ENCODE measurements around the gene CYCS. TPM values are rescaled to one million over a fixed set of nuclear protein-coding genes. Genes with fewer than 3 reads are reported as not detected.

The CYCS gene
- total RNA-seq, 1 donor from 2014 or later, result 73.0 TPM

DNA sequence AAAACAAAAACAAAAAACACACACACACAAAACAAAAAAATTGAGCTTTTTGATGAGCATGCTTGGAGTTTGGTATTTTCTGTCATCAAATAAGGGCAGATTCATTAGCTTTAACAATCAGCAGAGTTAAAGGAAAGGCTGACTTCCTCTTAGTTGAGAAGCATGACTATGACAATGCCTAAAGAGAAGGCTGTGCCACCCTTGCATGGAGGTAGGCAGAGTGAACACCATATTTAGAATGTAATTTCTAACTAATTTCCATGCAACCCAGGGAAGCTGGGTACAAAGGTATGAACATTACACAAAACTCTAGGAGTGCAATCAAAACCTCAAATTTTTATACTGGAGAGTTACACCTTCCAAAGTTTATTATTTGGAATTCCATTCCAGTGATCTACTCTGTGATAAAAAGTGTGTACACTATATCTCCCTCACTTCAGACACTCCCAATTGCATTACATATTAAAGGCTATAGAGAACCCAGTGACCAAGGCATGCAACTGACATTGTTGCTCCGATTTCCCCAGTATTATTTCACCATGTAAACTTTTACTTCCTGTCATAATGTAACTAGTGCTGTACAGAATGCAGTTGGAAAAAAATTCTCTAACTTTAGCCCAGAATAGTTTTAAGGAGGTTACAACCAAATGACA, 9.4 kb upstream of the CYCS start:
- Mint-ChIP-seq H3K4me1 (peaks cover 4% of the 10 kb centered on the region), H3K4me3 (no peak overlapping the region), H3K27ac (no peak overlapping the region), H3K9me3 (no peaks in the 10 kb centered on the region), H3K36me3 (ENCODE audit: low read depth) (peaks cover 18% of the 10 kb centered on the region), H3K27me3 (no peaks in the 10 kb centered on the region)
- intact Hi-C loops (cut with micrococcal nuclease), result no loop called here
- DNase-seq, result no peak
- no peak for ATAC-seq (ENCODE audit: low read depth)
- ChIA-PET CTCF (interaction anchor here (1.0 kb wide), 1 partner anchor 40 kb away, joined by 3 read pairs; no protein-coding TSS in a partner anchor), POLR2A (interaction anchor here (0.7 kb wide), 1 partner anchor 1739 kb away, joined by 6 read pairs; no protein-coding TSS in a partner anchor)
- TF ChIP-seq, protein P1, sequence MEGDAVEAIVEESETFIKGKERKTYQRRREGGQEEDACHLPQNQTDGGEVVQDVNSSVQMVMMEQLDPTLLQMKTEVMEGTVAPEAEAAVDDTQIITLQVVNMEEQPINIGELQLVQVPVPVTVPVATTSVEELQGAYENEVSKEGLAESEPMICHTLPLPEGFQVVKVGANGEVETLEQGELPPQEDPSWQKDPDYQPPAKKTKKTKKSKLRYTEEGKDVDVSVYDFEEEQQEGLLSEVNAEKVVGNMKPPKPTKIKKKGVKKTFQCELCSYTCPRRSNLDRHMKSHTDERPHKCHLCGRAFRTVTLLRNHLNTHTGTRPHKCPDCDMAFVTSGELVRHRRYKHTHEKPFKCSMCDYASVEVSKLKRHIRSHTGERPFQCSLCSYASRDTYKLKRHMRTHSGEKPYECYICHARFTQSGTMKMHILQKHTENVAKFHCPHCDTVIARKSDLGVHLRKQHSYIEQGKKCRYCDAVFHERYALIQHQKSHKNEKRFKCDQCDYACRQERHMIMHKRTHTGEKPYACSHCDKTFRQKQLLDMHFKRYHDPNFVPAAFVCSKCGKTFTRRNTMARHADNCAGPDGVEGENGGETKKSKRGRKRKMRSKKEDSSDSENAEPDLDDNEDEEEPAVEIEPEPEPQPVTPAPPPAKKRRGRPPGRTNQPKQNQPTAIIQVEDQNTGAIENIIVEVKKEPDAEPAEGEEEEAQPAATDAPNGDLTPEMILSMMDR (IDR thresholded peaks at IDR 0.05), result no peak

DNA sequence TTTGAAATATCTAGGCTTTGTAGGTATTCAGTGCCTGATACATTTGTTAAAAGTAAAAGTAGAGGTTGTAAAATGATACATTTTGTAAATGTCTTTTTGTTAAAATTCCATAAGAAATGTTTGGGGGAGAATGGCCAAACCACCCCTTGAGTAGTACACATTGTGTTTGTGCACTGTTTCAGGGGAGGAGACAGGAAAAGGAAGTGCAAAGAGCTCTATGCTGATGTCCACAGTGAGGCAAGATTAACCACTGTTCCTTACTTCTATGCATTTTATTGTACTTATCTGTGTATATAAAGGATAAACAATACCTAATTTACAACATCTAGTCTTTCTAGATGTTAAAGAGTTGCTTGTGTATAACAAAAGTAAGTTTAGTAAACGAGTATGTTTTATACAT, 7.4 kb upstream of the CYCS start:
- POLR2A ChIA-PET, result no interaction called here
- TF ChIP-seq, protein P1 (IDR thresholded peaks at IDR 0.05), result no peak
- Mint-ChIP-seq H3K4me3 (no peak overlapping the region), H3K4me1 (peaks cover 4% of the 10 kb centered on the region), H3K9me3 (no peaks in the 10 kb centered on the region), H3K27ac (no peak overlapping the region), H3K36me3 (ENCODE audit: low read depth) (peaks cover 14% of the 10 kb centered on the region), H3K27me3 (no peaks in the 10 kb centered on the region)
- DNase-seq, result no peak
- ATAC-seq (ENCODE audit: low read depth), result no peak
- CTCF ChIA-PET, result no interaction called here
- intact Hi-C loops (cut with micrococcal nuclease), result no loop called here

- intact Hi-C loops (cut with micrococcal nuclease), result loop anchor here (5.0 to 10.0 kb wide), 2 partner anchors 1832 to 1944 kb away; partner anchors contain the start of genes MALSU1 and NUP42
- Mint-ChIP-seq H3K36me3 (ENCODE audit: low read depth) (peaks cover 35% of the 10 kb centered on the region), H3K27ac (peak overlapping the region; percentile 13), H3K27me3 (peaks cover 1% of the 10 kb centered on the region), H3K4me1 (peaks cover 31% of the 10 kb centered on the region), H3K9me3 (no peaks in the 10 kb centered on the region), H3K4me3 (peak overlapping the region; percentile 40)
- no peak for ATAC-seq (ENCODE audit: low read depth)
- TF ChIP-seq, protein P1 (IDR thresholded peaks at IDR 0.05), result no peak
- ChIA-PET POLR2A (interaction anchor here (1.3 to 2.4 kb wide), 4 partner anchors 9 to 553 kb away, joined by 5 to 41 read pairs (median 12); partner anchors contain the start of gene PALS2), CTCF (interaction anchor here (1.1 to 1.3 kb wide), 2 partner anchors 10 to 306 kb away, joined by 3 read pairs; no protein-coding TSS in a partner anchor)
- no peak for DNase-seq
Measured at GRCh38 chr7:25126751-25127150, 1.7 kb upstream of the CYCS start.

- CTCF ChIA-PET, result interaction anchor here (1.2 kb wide), 1 partner anchor 8 kb away, joined by 3 read pairs; no protein-coding TSS in a partner anchor
- Mint-ChIP-seq H3K4me3 (peak overlapping the region; percentile 99), H3K36me3 (ENCODE audit: low read depth) (peaks cover 52% of the 10 kb centered on the region), H3K9me3 (no peaks in the 10 kb centered on the region), H3K27ac (peak overlapping the region; percentile 99), H3K27me3 (peaks cover 1% of the 10 kb centered on the region), H3K4me1 (peaks cover 33% of the 10 kb centered on the region)
- TF ChIP-seq, protein P1 (IDR thresholded peaks at IDR 0.05), result no peak
- POLR2A ChIA-PET, result interaction anchor here (0.6 to 2.4 kb wide), 21 partner anchors 7 to 1634 kb away, joined by 3 to 41 read pairs (median 4); partner anchors contain the start of genes CCDC126 and OSBPL3
- ATAC-seq (ENCODE audit: low read depth) (peak; percentile 19), DNase-seq (peak; percentile 22)
- intact Hi-C loops (cut with micrococcal nuclease), result loop anchor here (1.0 to 10.0 kb wide), 11 partner anchors 7 to 1942 kb away; partner anchors contain the start of genes CCDC126, MALSU1, NUP42 and OSBPL3
Measured at GRCh38 chr7:25124465-25125136, 459 bp downstream of the CYCS start.

DNA sequence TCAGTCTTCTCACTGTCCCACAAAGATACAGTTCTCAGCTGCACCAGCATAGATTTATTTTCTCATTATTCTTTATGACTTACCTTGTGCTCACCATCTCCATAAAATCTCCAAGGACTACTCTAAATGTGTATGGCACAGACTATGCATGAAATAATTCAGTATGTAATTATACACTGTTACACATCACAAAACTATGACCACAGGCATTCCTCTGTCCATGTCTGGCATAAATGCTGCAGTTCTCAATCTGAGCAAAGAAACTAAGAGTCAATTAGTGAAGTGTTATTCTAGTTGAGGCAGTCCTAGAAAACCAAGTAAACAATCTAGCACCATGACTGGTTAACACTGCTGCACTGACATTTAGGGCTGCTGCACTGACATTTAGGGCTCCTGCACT, 2.7 kb downstream of the CYCS start:
- Mint-ChIP-seq H3K27me3 (peaks cover 1% of the 10 kb centered on the region), H3K9me3 (no peaks in the 10 kb centered on the region), H3K4me3 (no peak overlapping the region), H3K27ac (peak overlapping the region; percentile 16), H3K36me3 (ENCODE audit: low read depth) (peaks cover 61% of the 10 kb centered on the region), H3K4me1 (peaks cover 52% of the 10 kb centered on the region)
- ATAC-seq (ENCODE audit: low read depth) (no peak), DNase-seq (no peak)
- intact Hi-C loops (cut with micrococcal nuclease), result loop anchor here (10.0 kb wide), 1 partner anchor 1828 kb away; the partner anchor contains the start of gene MALSU1
- TF ChIP-seq, protein P1 (IDR thresholded peaks at IDR 0.05), result no peak
- POLR2A ChIA-PET, result no interaction called here
- CTCF ChIA-PET, result no interaction called here
